Stimulated activated naive CD8-positive, alpha-beta T cell treated with anti-CD3 and anti-CD28 coated beads, Interleukin-15, amount 100 ng/mL, for 72 hours (primary cell): ENCODE measurements around the gene TMUB1.

ENCODE experiments used
- ATAC-seq: fragments of 150-1000 bp; cut with Tn5 transposase; 2 replicates; pipeline ENCODE4 v1.10.0; 2021; ENCODE audit warnings: mild to moderate bottlenecking, moderate library complexity
- DNase-seq, 2 donors: peaks; one replicate each; pipeline ENCODE4 v3.0.0; 2021 to 2022
- H3K27ac Mint-ChIP-seq, 2 donors: one replicate each; pipeline ENCODE4 v1.8.0; 2022; ENCODE audit warnings: mild to moderate bottlenecking in 2 of 2, mixed read lengths in 2 of 2, moderate library complexity in 2 of 2
- H3K27me3 Mint-ChIP-seq: one replicate; pipeline ENCODE4 v1.8.0; 2022; ENCODE audit warnings: mixed read lengths
- H3K4me1 Mint-ChIP-seq: one replicate; pipeline ENCODE4 v1.8.0; 2022; ENCODE audit warnings: mild to moderate bottlenecking, mixed read lengths
- H3K4me3 Mint-ChIP-seq, 2 donors: one replicate each; pipeline ENCODE4 v1.8.0; 2022; ENCODE audit warnings: mild to moderate bottlenecking in 2 of 2, mixed read lengths in 2 of 2, moderate library complexity in 1 of 2
- H3K9me3 Mint-ChIP-seq, 2 donors: one replicate each; pipeline ENCODE4 v1.8.0; 2022; ENCODE audit warnings: mixed read lengths in 2 of 2

TMUB1 gene

GRCh38 chr7:151032936-151033863 is 50.1 kb downstream of the TMUB1 start:
- Mint-ChIP-seq H3K27ac (no peak overlapping the region), H3K4me3 (no peak overlapping the region), H3K9me3 (no peaks in the 10 kb centered on the region), H3K27me3 (no peaks in the 10 kb centered on the region), H3K4me1 (peaks cover 24% of the 10 kb centered on the region)
- no peak for DNase-seq
- no peak for ATAC-seq
